ENCODE results near the gene SIT1. TPM values are rescaled to one million over a fixed set of nuclear protein-coding genes. Genes with fewer than 3 reads are reported as not detected.

Gene SIT1, protein sequence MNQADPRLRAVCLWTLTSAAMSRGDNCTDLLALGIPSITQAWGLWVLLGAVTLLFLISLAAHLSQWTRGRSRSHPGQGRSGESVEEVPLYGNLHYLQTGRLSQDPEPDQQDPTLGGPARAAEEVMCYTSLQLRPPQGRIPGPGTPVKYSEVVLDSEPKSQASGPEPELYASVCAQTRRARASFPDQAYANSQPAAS
- polyA plus RNA-seq (2011; rRNA removed) (not detected in 2 replicates), polyA plus RNA-seq (2017; fragmentation: RNase III; extraction: RNeasy Plus Mini Kit Qiagen cat#74134 plus additional on column Dnase treatment) (not detected in 3 replicates), polyA minus RNA-seq (2011; rRNA and poly(A)+ RNA removed) (not detected in 2 replicates)
- polyA plus RNA-seq (2012; cell fraction: cytosol; rRNA removed): not detected in 2 replicates
- polyA plus RNA-seq (2012; cell fraction: nucleus; rRNA removed): not detected in 2 replicates

DNA sequence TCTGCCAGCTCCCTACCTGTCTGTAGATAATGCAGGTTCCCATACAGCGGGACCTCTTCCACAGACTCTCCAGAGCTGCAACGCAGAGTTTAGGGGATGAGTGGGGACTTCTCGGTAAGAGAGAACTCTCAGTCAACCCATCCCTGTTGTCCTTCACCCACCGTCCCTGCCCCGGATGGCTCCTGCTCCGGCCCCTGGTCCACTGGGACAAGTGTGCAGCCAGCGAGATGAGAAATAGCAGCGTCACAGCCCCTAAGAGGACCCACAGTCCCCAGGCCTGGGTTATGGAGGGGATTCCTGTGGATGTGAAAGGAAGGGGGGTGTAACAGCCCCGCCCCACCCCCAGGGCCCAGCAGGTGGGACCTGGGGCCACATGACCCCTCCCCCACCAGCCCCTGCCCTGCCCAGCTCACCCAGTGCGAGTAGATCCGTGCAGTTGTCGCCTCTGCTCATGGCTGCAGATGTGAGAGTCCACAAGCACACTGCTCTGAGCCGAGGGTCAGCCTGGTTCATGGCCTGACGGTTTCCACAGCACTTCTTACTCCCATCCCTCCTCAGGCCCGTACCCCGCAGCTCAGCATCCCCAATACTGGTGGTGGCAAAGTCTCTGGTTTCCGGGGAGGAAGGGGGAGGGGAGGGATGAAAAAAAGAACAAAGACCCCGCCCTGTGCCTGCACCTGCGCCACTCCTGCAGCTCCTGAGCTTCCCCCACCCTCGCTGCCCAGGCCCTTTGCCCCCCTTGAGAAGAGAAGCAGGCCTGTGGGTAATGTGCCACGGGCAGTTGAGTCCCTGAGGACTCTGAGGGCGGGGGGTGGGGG, at the start of gene SIT1:
TSS of gene SIT1 (minus strand) at position 591 of the 818 bp plus-strand sequence. CDS start at position 513, 78 bp downstream.
- 86% methylated on average over 18 of the region's 22 CpGs for WGBS (ENCODE audit: missing lambda C conversion rate)
- DNase-seq (ENCODE audit: low read depth in 1 of 2, low spot score in 1 of 2) (no peak), FAIRE-seq (no peak), ATAC-seq (no peak)
- no peak for TF ChIP-seq CHD2 (IDR thresholded peaks at IDR 0.05; ENCODE audit: low read length, partially characterized antibody)
- TF ChIP-seq ZFP36 (IDR thresholded peaks at IDR 0.05; ENCODE audit: borderline replicate concordance, partially characterized antibody): no peak
- TF ChIP-seq HDAC2 (IDR thresholded peaks at IDR 0.05): no peak
- no peak for TF ChIP-seq JUNB (IDR thresholded peaks at IDR 0.05)
- no peak for TF ChIP-seq EHMT2 (IDR thresholded peaks at IDR 0.05; ENCODE audit: low read depth)
- H3K4me3 ChIP-seq: no peak within 1 kb of the TSS
- peak within 1 kb of the TSS; percentile 45 to 65; a peak in 4 of 6 replicates for H3K27ac ChIP-seq
- CTCF ChIA-PET: interaction anchor here (1.1 to 5.9 kb wide), 4 partner anchors 10 to 46 kb away, joined by 3 to 135 read pairs (median 36); partner anchors contain the start of genes ARHGEF39, CCDC107 and RMRP
- H3K4me2 ChIP-seq: peak within 1 kb of the TSS; percentile 73; the same call in 2 of the 3 replicates
- POLR2A ChIA-PET: no interaction called here
- H3K9me3 ChIP-seq: no peaks in the 10 kb centered on the region
- peaks cover 30% of the 10 kb centered on the region for H3K4me1 ChIP-seq

GRCh38 chr9:35700031-35700430, 49.3 kb upstream of the SIT1 start:
- no peak for FAIRE-seq
- Histone ChIP-seq H3K4me2 (no peak overlapping the region), H3K27ac (no peak overlapping the region), H3K9me3 (no peaks in the 10 kb centered on the region), H3K4me3 (no peak overlapping the region), H3K4me1 (peaks cover 14% of the 10 kb centered on the region)
- no peak for TF ChIP-seq EP300 (IDR thresholded peaks at IDR 0.05)
- TF ChIP-seq RNF2 (IDR thresholded peaks at IDR 0.05; ENCODE audit: borderline replicate concordance, low read depth): no peak
- no peak for TF ChIP-seq KDM5A (IDR thresholded peaks at IDR 0.05)
- no peak for TF ChIP-seq CEBPB (IDR thresholded peaks at IDR 0.05)
- TF ChIP-seq FOSB (CRISPR knock-in tag; IDR thresholded peaks at IDR 0.05): no peak
- no peak for TF ChIP-seq RCOR1 (IDR thresholded peaks at IDR 0.05; ENCODE audit: low read depth, low read length)
- no peak for TF ChIP-seq KDM1A (IDR thresholded peaks at IDR 0.05; ENCODE audit: low read depth)
- TF ChIP-seq NPAS2 (CRISPR knock-in tag; IDR thresholded peaks at IDR 0.05; ENCODE audit: borderline replicate concordance): no peak
- no peak for TF ChIP-seq HDAC2 (IDR thresholded peaks at IDR 0.05)
- ChIA-PET CTCF (interaction anchor here (1.1 to 32.5 kb wide), 5 partner anchors 18 to 53 kb away, joined by 3 to 758 read pairs (median 7); partner anchors contain the start of genes CCDC107, CREB3, RMRP and TLN1), POLR2A (no interaction called here)
- ATAC-seq: no peak
- WGBS (ENCODE audit: missing lambda C conversion rate): 94% methylated on average over 11 of the region's 11 CpGs
- no peak for DNase-seq (ENCODE audit: low read depth in 1 of 2, low spot score in 1 of 2)

GRCh38 chr9:35698231-35698630, 47.5 kb upstream of the SIT1 start:
- Histone ChIP-seq H3K27ac (no peak overlapping the region), H3K9me3 (no peaks in the 10 kb centered on the region), H3K4me2 (no peak overlapping the region), H3K4me3 (no peak overlapping the region), H3K4me1 (peaks cover 14% of the 10 kb centered on the region)
- WGBS (ENCODE audit: missing lambda C conversion rate): 88% methylated on average over 4 of the region's 5 CpGs
- ATAC-seq: no peak
- TF ChIP-seq RCOR1 (IDR thresholded peaks at IDR 0.05; ENCODE audit: low read depth, low read length) (no peak), HOXB5 (CRISPR knock-in tag; IDR thresholded peaks at IDR 0.05) (no peak), PHF8 (IDR thresholded peaks at IDR 0.05; ENCODE audit: borderline replicate concordance, low read depth) (no peak), BHLHE40 (IDR thresholded peaks at IDR 0.05; ENCODE audit: low read depth, low read length) (no peak), CEBPB (IDR thresholded peaks at IDR 0.05) (no peak)
- ChIA-PET CTCF (interaction anchor here (0.9 to 32.5 kb wide), 6 partner anchors 8 to 87 kb away, joined by 3 to 758 read pairs (median 67); partner anchors contain the start of genes ARHGEF39, CA9, CCDC107 and CREB3), POLR2A (no interaction called here)
- no peak for FAIRE-seq
- no peak for DNase-seq (ENCODE audit: low read depth in 1 of 2, low spot score in 1 of 2)

DNA sequence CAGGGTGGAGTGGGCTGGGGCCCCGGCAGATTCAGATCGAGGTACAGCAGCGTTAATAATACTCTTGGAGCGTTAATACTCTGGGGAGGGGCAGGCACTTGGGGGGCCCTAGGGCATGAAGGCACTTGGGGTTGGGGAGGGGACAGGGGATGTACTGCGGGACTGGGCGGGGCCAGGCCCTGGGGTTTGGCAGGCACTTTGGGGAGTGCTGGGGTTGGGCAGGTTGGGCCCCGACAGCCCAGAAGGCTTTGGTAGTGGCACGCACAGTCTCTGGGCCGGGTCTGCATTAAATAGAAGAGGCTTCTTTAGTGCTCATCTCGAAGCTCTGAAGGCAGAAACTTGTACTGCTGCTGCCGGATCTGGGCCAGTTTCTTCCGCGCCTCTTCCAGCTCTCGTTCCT, 46.8 kb upstream of the SIT1 start:
- POLR2A ChIA-PET: interaction anchor here (1.2 to 1.5 kb wide), 2 partner anchors 9 to 28 kb away, joined by 3 to 5 read pairs; no protein-coding TSS in a partner anchor
- no peak for ATAC-seq
- H3K27ac ChIP-seq: no peak overlapping the region; a peak in 1 of 6 replicates
- 93% methylated on average over 14 of the region's 14 CpGs for WGBS (ENCODE audit: missing lambda C conversion rate)
- no peak for DNase-seq (ENCODE audit: low read depth in 1 of 2, low spot score in 1 of 2)
- CTCF ChIA-PET: interaction anchor here (1.1 to 32.5 kb wide), 13 partner anchors 12 to 214 kb away, joined by 3 to 758 read pairs (median 9); partner anchors contain the start of genes ARHGEF39, CA9, CCDC107 and CREB3
- FAIRE-seq: no peak
- H3K4me1 ChIP-seq: peaks cover 14% of the 10 kb centered on the region
- H3K4me2 ChIP-seq: no peak overlapping the region
- no peaks in the 10 kb centered on the region for H3K9me3 ChIP-seq
- no peak overlapping the region for H3K4me3 ChIP-seq
- TF ChIP-seq MAX (IDR thresholded peaks at IDR 0.05): no peak
- no peak for TF ChIP-seq HOXA7 (CRISPR knock-in tag; IDR thresholded peaks at IDR 0.05)
- no peak for TF ChIP-seq EHMT2 (IDR thresholded peaks at IDR 0.05; ENCODE audit: low read depth)
- TF ChIP-seq HOXB13 (CRISPR knock-in tag; IDR thresholded peaks at IDR 0.05; ENCODE audit: low read depth): no peak
- no peak for TF ChIP-seq HES2 (IDR thresholded peaks at IDR 0.05)
- TF ChIP-seq, protein P1, sequence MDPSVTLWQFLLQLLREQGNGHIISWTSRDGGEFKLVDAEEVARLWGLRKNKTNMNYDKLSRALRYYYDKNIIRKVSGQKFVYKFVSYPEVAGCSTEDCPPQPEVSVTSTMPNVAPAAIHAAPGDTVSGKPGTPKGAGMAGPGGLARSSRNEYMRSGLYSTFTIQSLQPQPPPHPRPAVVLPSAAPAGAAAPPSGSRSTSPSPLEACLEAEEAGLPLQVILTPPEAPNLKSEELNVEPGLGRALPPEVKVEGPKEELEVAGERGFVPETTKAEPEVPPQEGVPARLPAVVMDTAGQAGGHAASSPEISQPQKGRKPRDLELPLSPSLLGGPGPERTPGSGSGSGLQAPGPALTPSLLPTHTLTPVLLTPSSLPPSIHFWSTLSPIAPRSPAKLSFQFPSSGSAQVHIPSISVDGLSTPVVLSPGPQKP (IDR thresholded peaks at IDR 0.05; ENCODE audit: low read depth, low read length): no peak
- no peak for TF ChIP-seq HMGXB4 (CRISPR knock-in tag; IDR thresholded peaks at IDR 0.05; ENCODE audit: borderline replicate concordance)
- TF ChIP-seq JUNB (IDR thresholded peaks at IDR 0.05): no peak
- no peak for TF ChIP-seq ZC3H11A (IDR thresholded peaks at IDR 0.05)
- TF ChIP-seq ZSCAN20 (CRISPR knock-in tag; IDR thresholded peaks at IDR 0.05): no peak
- TF ChIP-seq TFCP2L1 (CRISPR knock-in tag; IDR thresholded peaks at IDR 0.05): no peak
